Chondrocyte (in vitro differentiated cells): ENCODE measurements around the gene THSD4. TPM values are rescaled to one million over a fixed set of nuclear protein-coding genes. Genes with fewer than 3 reads are reported as not detected.
"Not testable (repeated sequence)": the region's sequence is repeated elsewhere in the genome, so short reads cannot be mapped to it uniquely, and the experiment has no call there.

Experiments
- DNase-seq: peaks from one replicate; pipeline ENCODE4 v3.0.0; 2021; ENCODE audit warnings: mixed read lengths, low spot score
- H3K27ac Mint-ChIP-seq: one replicate; pipeline ENCODE4 v1.8.0; 2021; ENCODE audit warnings: mild to moderate bottlenecking, moderate library complexity, mixed read lengths; ENCODE audit not compliant: unreplicated experiment
- H3K27me3 Mint-ChIP-seq: 2 replicates; pipeline ENCODE4 v1.8.0; 2021; ENCODE audit warnings: low read depth, mixed read lengths
- H3K36me3 Mint-ChIP-seq: 2 replicates; pipeline ENCODE4 v1.8.0; 2021; ENCODE audit warnings: low read depth, mixed read lengths
- H3K4me1 Mint-ChIP-seq: 2 replicates; pipeline ENCODE4 v1.8.0; 2021; ENCODE audit warnings: low read depth, mild to moderate bottlenecking, mixed read lengths
- H3K4me3 Mint-ChIP-seq: one replicate; pipeline ENCODE4 v1.8.0; 2021; ENCODE audit warnings: mild to moderate bottlenecking, moderate library complexity, mixed read lengths; ENCODE audit not compliant: unreplicated experiment
- H3K9me3 Mint-ChIP-seq: 2 replicates; pipeline ENCODE4 v1.8.0; 2021; ENCODE audit warnings: low read depth, mixed read lengths
- CTCF ChIP-seq: fragments of 200-600 bp; sonication (generic); IDR thresholded peaks from 2 replicates; pipeline ENCODE4 v1.5.0; 2021; ENCODE audit warnings: antibody characterized with exemption, mild to moderate bottlenecking, moderate library complexity
- total RNA-seq: library from RNA; stranded (reverse); gene quantifications from 3 replicates; pipeline ENCODE4 v1.2.1, GENCODE V29; 2021

The THSD4 gene
- total RNA-seq, 1 donor from 2014 or later: 3.4 TPM

- H3K4me1 Mint-ChIP-seq: peaks cover 11% of the 10 kb centered on the region
- no peak for TF ChIP-seq CTCF
- no peak for DNase-seq
- H3K27ac Mint-ChIP-seq: no peak overlapping the region
- H3K4me3 Mint-ChIP-seq: no peak overlapping the region
- no peaks in the 10 kb centered on the region for H3K36me3 Mint-ChIP-seq
- H3K27me3 Mint-ChIP-seq: no peaks in the 10 kb centered on the region
- peaks cover 10% of the 10 kb centered on the region for H3K9me3 Mint-ChIP-seq
Observed at GRCh38 chr15:71434774-71435173, 319.5 kb downstream of the THSD4 start.

GRCh38 chr15:71435552-71435951 is 320.3 kb downstream of the THSD4 start:
- no peak for DNase-seq
- Mint-ChIP-seq H3K36me3 (no peaks in the 10 kb centered on the region), H3K4me3 (no peak overlapping the region), H3K27ac (no peak overlapping the region), H3K4me1 (peaks cover 14% of the 10 kb centered on the region), H3K27me3 (no peaks in the 10 kb centered on the region), H3K9me3 (peaks cover 10% of the 10 kb centered on the region)
- no peak for TF ChIP-seq CTCF

- Mint-ChIP-seq H3K9me3 (peaks cover 10% of the 10 kb centered on the region), H3K27me3 (no peaks in the 10 kb centered on the region), H3K27ac (no peak overlapping the region), H3K4me3 (no peak overlapping the region), H3K4me1 (peaks cover 9% of the 10 kb centered on the region), H3K36me3 (no peaks in the 10 kb centered on the region)
- TF ChIP-seq CTCF: no peak
- DNase-seq: no peak
Observed at GRCh38 chr15:71436854-71437253, 321.6 kb downstream of the THSD4 start.

- Mint-ChIP-seq H3K27ac (no peak overlapping the region), H3K4me1 (peaks cover 9% of the 10 kb centered on the region), H3K36me3 (no peaks in the 10 kb centered on the region), H3K27me3 (no peaks in the 10 kb centered on the region), H3K4me3 (no peak overlapping the region), H3K9me3 (peaks cover 10% of the 10 kb centered on the region)
- TF ChIP-seq CTCF: no peak
- no peak for DNase-seq
Observed at GRCh38 chr15:71437404-71437803, 322.1 kb downstream of the THSD4 start.

GRCh38 chr15:71437919-71438318 is 322.6 kb downstream of the THSD4 start:
- Mint-ChIP-seq H3K27ac (no peak overlapping the region), H3K36me3 (no peaks in the 10 kb centered on the region), H3K4me3 (no peak overlapping the region), H3K27me3 (no peaks in the 10 kb centered on the region), H3K4me1 (peaks cover 9% of the 10 kb centered on the region), H3K9me3 (peaks cover 10% of the 10 kb centered on the region)
- no peak for DNase-seq
- TF ChIP-seq CTCF: no peak

GRCh38 chr15:71439478-71439877 is 324.2 kb downstream of the THSD4 start:
- not testable (repeated sequence) for H3K4me3 Mint-ChIP-seq, H3K9me3 Mint-ChIP-seq, H3K36me3 Mint-ChIP-seq, H3K27ac Mint-ChIP-seq, DNase-seq, H3K4me1 Mint-ChIP-seq, H3K27me3 Mint-ChIP-seq
